ENCODE data around the gene TEX14. TPM values are rescaled to one million over a fixed set of nuclear protein-coding genes. Genes with fewer than 3 reads are reported as not detected.

The TEX14 gene
- total RNA-seq, 1 experiment from 2014 or later: 0.31 TPM

GRCh38 chr17:58580671-58581070 is 111.2 kb downstream of the TEX14 start:
- Histone ChIP-seq H3K27ac (ENCODE audit: insufficient read length, low read depth, low read length) (no peak overlapping the region), H2BK5ac (ENCODE audit: insufficient read length, low read length) (no peak overlapping the region), H4K5ac (ENCODE audit: insufficient read length, low read depth, low read length) (no peak overlapping the region), H2BK12ac (ENCODE audit: insufficient read length, low read depth, low read length) (no peak overlapping the region), H3K27me3 (ENCODE audit: insufficient read depth, low read length) (no peaks in the 10 kb centered on the region), H3K56ac (ENCODE audit: insufficient read length, low read depth, low read length) (no peak overlapping the region), H3K4me2 (ENCODE audit: insufficient read depth, insufficient read length, low read length) (no peak overlapping the region), H2BK20ac (ENCODE audit: low read depth, low read length, poor library complexity, severe bottlenecking) (no peak overlapping the region), H3K18ac (ENCODE audit: insufficient read length, low read depth, low read length) (no peak overlapping the region), H3K9me3 (ENCODE audit: control insufficient read depth, low read depth, low read length) (no peaks in the 10 kb centered on the region), H3K23me2 (ENCODE audit: insufficient read length, low read depth, low read length, poor library complexity, severe bottlenecking) (no peaks in the 10 kb centered on the region), H4K8ac (replicated peaks; ENCODE audit: insufficient read length, low read depth, low read length) (no peak overlapping the region), H3K14ac (ENCODE audit: insufficient read depth, low read length) (no peak overlapping the region), H4K20me1 (ENCODE audit: control insufficient read depth, insufficient read depth, insufficient read length) (no peaks in the 10 kb centered on the region), H2BK15ac (ENCODE audit: low read depth, low read length) (no peak overlapping the region), H2AFZ (ENCODE audit: low read length) (no peak overlapping the region), H3K23ac (ENCODE audit: insufficient read length, low read depth, low read length) (no peak overlapping the region), H3K4me1 (ENCODE audit: insufficient read depth, low read length) (no peaks in the 10 kb centered on the region), H3K79me1 (ENCODE audit: insufficient read depth, low read depth, low read length, poor library complexity, severe bottlenecking) (no peaks in the 10 kb centered on the region), H2BK120ac (ENCODE audit: low read depth, low read length, poor library complexity, severe bottlenecking) (no peak overlapping the region), H3K9ac (ENCODE audit: extremely low read depth, insufficient read length, low read length) (no peak overlapping the region), H3T11ph (ENCODE audit: low read length) (no peak overlapping the region), H3K79me2 (ENCODE audit: insufficient read depth, low read length) (no peaks in the 10 kb centered on the region), H3K4ac (ENCODE audit: low read depth, low read length) (no peak overlapping the region), H2AK5ac (ENCODE audit: insufficient read length, low read length) (no peak overlapping the region), H4K91ac (ENCODE audit: insufficient read length, low read depth, low read length) (no peak overlapping the region)
- DNase-seq: no peak
- no peak for TF ChIP-seq CTCF (conservative IDR thresholded peaks at IDR 0.05)
- no peaks in the 10 kb centered on the region for H3K27me3 Mint-ChIP-seq (ENCODE audit: low read depth)
- no peaks in the 10 kb centered on the region for H3K36me3 Mint-ChIP-seq (ENCODE audit: insufficient read depth in 1 of 3, low read depth in 3 of 3)
- peaks cover 5 to 6% of the 10 kb centered on the region in 2 experiments; a peak in 3 of 4 replicates for H3K4me1 Mint-ChIP-seq
- no CpG with 5 or more reads among the region's 2 CpGs for WGBS (ENCODE audit: extremely low coverage, insufficient read length, low lambda C conversion rate)
- H3K27ac Mint-ChIP-seq: no peak overlapping the region
- no peaks in the 10 kb centered on the region for H3K9me3 Mint-ChIP-seq
- no peak overlapping the region for H3K4me3 Mint-ChIP-seq
